ENCODE data around the gene ARHGEF6. TPM values are rescaled to one million over a fixed set of nuclear protein-coding genes. Genes with fewer than 3 reads are reported as not detected.

Gene ARHGEF6
- total RNA-seq, 1 donor from 2014 or later, result 0.31 TPM

DNA sequence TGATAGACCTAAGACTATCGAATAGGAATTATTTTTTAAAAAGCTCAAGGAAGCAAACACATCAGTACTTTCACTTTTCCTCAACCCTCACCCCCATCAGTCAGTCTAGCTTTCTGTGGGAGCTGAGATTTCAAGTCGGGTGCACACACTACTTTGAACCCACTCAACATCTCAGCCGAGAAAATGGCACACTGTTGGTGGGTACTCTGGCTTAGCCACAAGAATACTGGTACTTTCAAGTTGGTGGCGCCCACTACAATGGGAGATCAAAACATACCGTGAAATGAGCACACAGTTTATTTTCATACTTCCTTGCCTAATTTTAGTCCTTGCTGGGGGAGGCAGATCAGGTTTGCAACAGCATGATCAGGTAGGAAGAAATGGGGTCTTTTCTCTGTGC lies 122.6 kb downstream of the ARHGEF6 start:
- TF ChIP-seq, protein P1, sequence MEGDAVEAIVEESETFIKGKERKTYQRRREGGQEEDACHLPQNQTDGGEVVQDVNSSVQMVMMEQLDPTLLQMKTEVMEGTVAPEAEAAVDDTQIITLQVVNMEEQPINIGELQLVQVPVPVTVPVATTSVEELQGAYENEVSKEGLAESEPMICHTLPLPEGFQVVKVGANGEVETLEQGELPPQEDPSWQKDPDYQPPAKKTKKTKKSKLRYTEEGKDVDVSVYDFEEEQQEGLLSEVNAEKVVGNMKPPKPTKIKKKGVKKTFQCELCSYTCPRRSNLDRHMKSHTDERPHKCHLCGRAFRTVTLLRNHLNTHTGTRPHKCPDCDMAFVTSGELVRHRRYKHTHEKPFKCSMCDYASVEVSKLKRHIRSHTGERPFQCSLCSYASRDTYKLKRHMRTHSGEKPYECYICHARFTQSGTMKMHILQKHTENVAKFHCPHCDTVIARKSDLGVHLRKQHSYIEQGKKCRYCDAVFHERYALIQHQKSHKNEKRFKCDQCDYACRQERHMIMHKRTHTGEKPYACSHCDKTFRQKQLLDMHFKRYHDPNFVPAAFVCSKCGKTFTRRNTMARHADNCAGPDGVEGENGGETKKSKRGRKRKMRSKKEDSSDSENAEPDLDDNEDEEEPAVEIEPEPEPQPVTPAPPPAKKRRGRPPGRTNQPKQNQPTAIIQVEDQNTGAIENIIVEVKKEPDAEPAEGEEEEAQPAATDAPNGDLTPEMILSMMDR (IDR thresholded peaks at IDR 0.05; ENCODE audit: unreplicated experiment), result no peak
- peaks cover 2% of the 10 kb centered on the region for H3K27me3 Mint-ChIP-seq
- H3K27ac Mint-ChIP-seq, result no peak overlapping the region
- H3K9me3 Mint-ChIP-seq (ENCODE audit: low read depth), result peaks cover 18% of the 10 kb centered on the region
- DNase-seq (ENCODE audit: low spot score, unreplicated experiment), result no peak
- H3K36me3 Mint-ChIP-seq (ENCODE audit: insufficient read depth), result no peaks in the 10 kb centered on the region
- no peaks in the 10 kb centered on the region for H3K4me1 Mint-ChIP-seq (ENCODE audit: low read depth)
- no peak overlapping the region for H3K4me3 Mint-ChIP-seq (ENCODE audit: low read depth)

DNA sequence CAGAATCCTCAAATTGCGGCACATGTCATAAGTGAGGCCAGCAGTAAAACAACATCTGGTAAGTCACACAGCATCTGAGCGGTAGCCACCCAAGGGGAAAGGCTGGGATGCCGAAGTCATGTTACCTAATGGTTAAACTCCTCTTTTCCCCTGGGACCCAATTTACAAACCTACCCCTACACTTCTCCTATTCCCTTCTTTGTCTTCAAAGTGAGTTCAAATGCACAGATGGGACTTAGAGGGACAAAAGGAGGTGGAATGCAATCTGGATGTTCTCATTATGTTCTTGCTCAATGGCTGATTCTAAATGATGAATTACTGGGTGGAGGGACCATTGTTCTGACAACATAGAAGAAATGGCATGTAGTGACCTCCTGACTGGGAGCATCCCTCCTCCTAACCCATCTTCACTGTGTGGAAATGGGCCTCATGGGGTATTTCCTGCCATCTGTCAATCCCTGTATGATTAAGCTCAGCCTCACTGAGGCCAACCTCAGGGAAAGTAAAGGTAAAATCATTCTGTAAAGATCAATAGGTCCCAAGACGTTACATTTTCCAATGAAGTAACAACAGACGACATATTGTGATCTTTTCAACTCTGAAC lies 124.3 kb downstream of the ARHGEF6 start:
- Mint-ChIP-seq H3K27me3 (peaks cover 2% of the 10 kb centered on the region), H3K36me3 (ENCODE audit: insufficient read depth) (no peaks in the 10 kb centered on the region), H3K27ac (no peak overlapping the region), H3K4me3 (ENCODE audit: low read depth) (no peak overlapping the region), H3K9me3 (ENCODE audit: low read depth) (peaks cover 25% of the 10 kb centered on the region), H3K4me1 (ENCODE audit: low read depth) (no peaks in the 10 kb centered on the region)
- TF ChIP-seq, protein P1 (IDR thresholded peaks at IDR 0.05; ENCODE audit: unreplicated experiment), result no peak
- DNase-seq (ENCODE audit: low spot score, unreplicated experiment), result no peak

DNA sequence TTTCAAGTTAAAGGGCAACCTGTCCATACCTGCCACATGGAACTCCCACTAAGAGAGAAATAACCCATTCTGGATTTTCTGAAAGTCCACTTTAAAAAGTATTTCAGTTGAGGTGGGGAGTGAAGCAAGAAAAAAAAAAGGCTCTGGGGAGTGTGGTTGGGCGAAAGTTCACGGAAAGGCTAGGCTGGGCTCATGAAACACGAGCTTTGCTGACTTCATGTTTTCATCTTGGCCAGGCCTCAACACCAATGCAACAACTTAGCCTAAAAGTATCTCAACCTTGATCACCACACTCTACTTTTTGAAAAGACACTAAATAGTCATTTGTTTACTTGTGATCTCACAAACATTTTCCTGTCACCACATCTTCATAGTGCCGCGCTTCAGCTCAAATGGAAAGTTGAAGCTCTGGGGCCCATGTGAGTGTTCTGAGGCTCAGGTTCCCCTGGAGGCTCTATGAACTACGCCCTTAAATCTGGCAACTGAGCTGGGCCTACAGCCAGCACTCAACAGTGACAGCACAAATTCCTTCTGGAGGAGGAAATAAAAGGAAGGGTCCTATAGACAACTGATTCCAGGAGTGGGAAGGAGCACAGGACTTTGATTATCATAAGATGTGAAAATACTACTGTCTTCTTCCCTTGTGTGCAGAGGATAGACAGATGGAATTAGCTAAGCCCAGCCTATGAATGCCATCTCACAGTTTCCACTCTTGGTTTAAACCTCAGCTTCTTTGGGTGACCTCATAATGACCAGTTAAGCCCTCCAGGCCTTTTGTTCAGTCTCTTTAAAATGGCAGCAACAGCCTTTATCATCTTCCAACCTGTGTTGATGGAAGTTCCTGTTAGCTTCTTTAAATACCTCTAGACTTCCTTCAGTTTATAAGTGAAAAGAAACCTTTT lies 127.7 kb downstream of the ARHGEF6 start:
- H3K4me3 Mint-ChIP-seq (ENCODE audit: low read depth), result no peak overlapping the region
- DNase-seq (ENCODE audit: low spot score, unreplicated experiment), result no peak
- H3K4me1 Mint-ChIP-seq (ENCODE audit: low read depth), result peaks cover 2% of the 10 kb centered on the region
- H3K27ac Mint-ChIP-seq, result no peak overlapping the region
- H3K27me3 Mint-ChIP-seq, result peaks cover 2% of the 10 kb centered on the region
- H3K36me3 Mint-ChIP-seq (ENCODE audit: insufficient read depth), result no peaks in the 10 kb centered on the region
- peaks cover 27% of the 10 kb centered on the region for H3K9me3 Mint-ChIP-seq (ENCODE audit: low read depth)
- TF ChIP-seq, protein P1 (IDR thresholded peaks at IDR 0.05; ENCODE audit: unreplicated experiment), result no peak

DNA sequence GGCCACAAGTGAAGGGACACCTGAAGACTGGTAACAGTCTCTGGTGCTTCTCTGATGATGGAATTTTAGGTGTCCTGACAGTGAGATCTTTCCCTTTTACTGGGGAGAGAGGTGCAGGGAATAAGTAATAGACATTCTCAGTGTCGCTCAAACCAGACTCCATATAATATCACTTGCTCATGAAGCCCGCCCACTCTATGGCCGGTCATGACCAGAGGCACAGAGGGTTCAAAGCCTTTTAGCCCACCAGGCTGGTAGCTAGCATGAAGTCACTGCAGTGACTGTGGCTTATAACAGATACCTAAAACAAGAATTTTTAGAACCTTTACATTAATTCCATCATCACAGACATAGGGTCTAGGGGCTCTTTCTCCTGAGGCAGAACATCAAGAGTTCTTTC lies 129.9 kb downstream of the ARHGEF6 start:
- no peak for DNase-seq (ENCODE audit: low spot score, unreplicated experiment)
- Mint-ChIP-seq H3K9me3 (ENCODE audit: low read depth) (peaks cover 35% of the 10 kb centered on the region), H3K36me3 (ENCODE audit: insufficient read depth) (no peaks in the 10 kb centered on the region), H3K27me3 (no peaks in the 10 kb centered on the region), H3K4me1 (ENCODE audit: low read depth) (peaks cover 2% of the 10 kb centered on the region), H3K27ac (no peak overlapping the region), H3K4me3 (ENCODE audit: low read depth) (no peak overlapping the region)
- TF ChIP-seq, protein P1 (IDR thresholded peaks at IDR 0.05; ENCODE audit: unreplicated experiment), result no peak

DNA sequence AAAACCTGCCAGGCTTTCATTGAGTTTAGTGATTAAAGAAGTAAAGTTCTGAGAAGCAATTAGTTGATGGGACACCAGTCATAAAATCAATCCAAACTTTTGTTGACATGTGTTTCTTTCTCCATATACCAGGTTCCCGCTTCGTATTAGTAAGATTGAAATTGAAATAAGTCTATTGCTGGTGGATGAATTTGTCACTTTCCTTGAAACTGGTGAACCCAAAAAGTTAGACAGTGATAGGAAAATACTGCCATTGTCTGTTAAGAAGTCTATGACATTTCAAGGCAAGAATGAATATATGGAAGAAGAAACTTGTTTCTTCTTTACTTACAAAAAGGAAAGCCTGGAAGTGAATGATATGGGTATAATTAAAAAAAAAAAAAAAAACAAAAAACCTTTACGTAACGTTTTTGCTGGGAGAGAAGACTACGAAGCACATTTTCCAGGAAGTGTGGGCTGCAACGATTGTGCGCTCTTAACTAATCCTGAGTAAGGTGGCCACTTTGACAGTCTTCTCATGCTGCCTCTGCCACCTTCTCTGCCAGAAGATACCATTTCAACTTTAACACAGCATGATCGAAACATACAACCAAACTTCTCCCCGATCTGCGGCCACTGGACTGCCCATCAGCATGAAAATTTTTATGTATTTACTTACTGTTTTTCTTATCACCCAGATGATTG lies 132.9 kb downstream of the ARHGEF6 start, which contains the start of gene CD40LG:
TSS of gene CD40LG (plus strand) at position 482 of the 684 bp plus-strand sequence. CDS start at position 573, 91 bp downstream.
- Mint-ChIP-seq H3K4me1 (ENCODE audit: low read depth) (peaks cover 2% of the 10 kb centered on the region), H3K27ac (no peak within 1 kb of the TSS), H3K27me3 (no peaks in the 10 kb centered on the region), H3K4me3 (ENCODE audit: low read depth) (no peak within 1 kb of the TSS), H3K9me3 (ENCODE audit: low read depth) (peaks cover 34% of the 10 kb centered on the region), H3K36me3 (ENCODE audit: insufficient read depth) (no peaks in the 10 kb centered on the region)
- DNase-seq (ENCODE audit: low spot score, unreplicated experiment), result no peak
- TF ChIP-seq, protein P1 (IDR thresholded peaks at IDR 0.05; ENCODE audit: unreplicated experiment), result no peak
